Stimulated activated naive CD8-positive, alpha-beta T cell treated with anti-CD3 and anti-CD28 coated beads, Interleukin-15, Interleukin-2, amounts not matched to agents 100 ng/mL and 50 ng/mL, for 24 hours (primary cell): ENCODE measurements around the gene BLOC1S1.

ENCODE experiments used
- H3K27ac Mint-ChIP-seq: one replicate; pipeline ENCODE4 v1.8.0; 2021; ENCODE audit warnings: mild to moderate bottlenecking, mixed read lengths
- H3K27me3 Mint-ChIP-seq: one replicate; pipeline ENCODE4 v1.8.0; 2021; ENCODE audit warnings: mixed read lengths
- H3K36me3 Mint-ChIP-seq: one replicate; pipeline ENCODE4 v1.8.0; 2021; ENCODE audit warnings: low read depth, mixed read lengths
- H3K4me1 Mint-ChIP-seq: one replicate; pipeline ENCODE4 v1.8.0; 2021; ENCODE audit warnings: low read depth, mixed read lengths
- H3K4me3 Mint-ChIP-seq: one replicate; pipeline ENCODE4 v1.8.0; 2021; ENCODE audit warnings: mild to moderate bottlenecking, mixed read lengths
- H3K9me3 Mint-ChIP-seq: one replicate; pipeline ENCODE4 v1.8.0; 2021; ENCODE audit warnings: mixed read lengths

Gene BLOC1S1

DNA sequence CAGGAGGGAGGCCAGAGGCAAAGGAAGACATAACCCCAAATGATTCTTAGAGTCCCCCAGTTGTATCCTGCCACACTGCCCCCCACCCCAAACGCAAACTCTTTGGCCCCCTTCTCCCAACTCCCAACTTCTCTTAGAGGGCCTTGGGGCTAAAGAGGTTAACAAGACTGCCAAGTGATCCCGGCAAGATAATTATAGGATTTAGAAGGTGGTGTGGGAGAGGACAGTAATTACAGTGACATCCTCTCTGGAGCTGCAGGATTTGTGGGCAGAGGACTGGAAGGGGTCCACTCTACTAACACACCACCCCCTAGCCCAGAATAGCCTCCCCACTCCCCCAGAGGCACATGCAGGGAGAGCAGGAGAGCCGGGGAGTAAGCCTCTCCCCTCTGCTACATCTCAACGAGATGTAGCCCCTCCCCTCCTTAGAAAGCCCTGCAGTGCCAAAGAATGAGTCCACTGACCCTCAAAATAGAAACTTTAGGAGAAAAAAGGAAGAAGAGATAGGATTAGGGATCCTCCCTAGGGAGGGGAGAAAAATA lies 21.8 kb downstream of the BLOC1S1 start:
- peak overlapping the region; percentile 82 for H3K4me3 Mint-ChIP-seq
- peaks cover 28% of the 10 kb centered on the region for H3K4me1 Mint-ChIP-seq
- H3K9me3 Mint-ChIP-seq, result no peaks in the 10 kb centered on the region
- peak overlapping the region; percentile 81 for H3K27ac Mint-ChIP-seq
- H3K27me3 Mint-ChIP-seq, result no peaks in the 10 kb centered on the region
- no peaks in the 10 kb centered on the region for H3K36me3 Mint-ChIP-seq

DNA sequence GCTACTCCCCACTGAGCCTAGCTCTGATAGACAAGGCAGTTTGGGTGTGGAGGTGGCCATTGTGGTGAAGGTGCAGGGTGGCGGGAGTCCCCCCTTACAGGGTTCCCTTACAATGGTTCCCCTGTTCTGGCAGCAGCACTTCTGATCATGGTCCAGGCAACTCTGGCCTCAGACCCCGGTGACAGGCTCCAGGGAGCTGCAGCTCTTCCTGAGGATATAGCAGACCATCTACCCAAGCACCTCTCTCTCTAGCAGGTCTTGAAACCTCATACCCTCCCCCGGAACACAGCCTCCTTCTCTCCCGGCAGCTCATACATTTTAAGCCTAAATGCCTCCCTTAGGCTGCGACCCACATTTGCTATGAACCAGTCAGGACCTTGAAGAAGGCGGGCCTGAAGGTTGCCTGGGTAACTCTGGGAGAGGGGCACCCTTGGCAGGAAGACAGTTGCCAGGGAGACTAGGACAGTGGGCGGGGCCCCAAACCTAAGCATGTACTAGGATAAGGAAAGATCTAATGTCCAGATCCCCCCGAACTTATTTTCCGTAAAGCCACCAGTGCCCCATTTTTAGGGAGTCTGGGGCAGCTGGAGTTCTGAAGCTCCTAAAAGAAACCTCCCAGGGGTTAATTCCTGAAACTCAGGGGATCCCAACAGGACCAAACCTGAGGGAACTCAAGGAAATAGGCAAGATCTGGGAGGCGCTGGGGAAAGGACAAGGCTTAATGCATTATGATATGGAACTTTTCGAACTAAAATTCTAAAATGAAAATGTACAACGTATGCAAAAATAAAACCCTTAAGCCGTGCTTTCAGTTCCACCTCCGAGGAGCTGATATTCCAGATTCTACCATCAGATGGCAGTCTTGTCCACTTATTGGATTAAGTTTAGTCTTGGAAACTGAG lies 22.5 kb downstream of the BLOC1S1 start:
- peak overlapping the region; percentile 82 for H3K4me3 Mint-ChIP-seq
- peaks cover 30% of the 10 kb centered on the region for H3K4me1 Mint-ChIP-seq
- H3K27me3 Mint-ChIP-seq, result no peaks in the 10 kb centered on the region
- H3K9me3 Mint-ChIP-seq, result no peaks in the 10 kb centered on the region
- peak overlapping the region; percentile 81 for H3K27ac Mint-ChIP-seq
- H3K36me3 Mint-ChIP-seq, result no peaks in the 10 kb centered on the region

GRCh38 chr12:55739025-55739378 lies 23.2 kb downstream of the BLOC1S1 start:
- Mint-ChIP-seq H3K9me3 (no peaks in the 10 kb centered on the region), H3K27ac (no peak overlapping the region), H3K36me3 (no peaks in the 10 kb centered on the region), H3K27me3 (no peaks in the 10 kb centered on the region), H3K4me1 (peaks cover 34% of the 10 kb centered on the region), H3K4me3 (peak overlapping the region; percentile 82)

- peak overlapping the region; percentile 76 for H3K27ac Mint-ChIP-seq
- H3K4me1 Mint-ChIP-seq, result peaks cover 52% of the 10 kb centered on the region
- H3K4me3 Mint-ChIP-seq, result peak overlapping the region; percentile 80
- H3K36me3 Mint-ChIP-seq, result no peaks in the 10 kb centered on the region
- H3K27me3 Mint-ChIP-seq, result no peaks in the 10 kb centered on the region
- H3K9me3 Mint-ChIP-seq, result no peaks in the 10 kb centered on the region
These were observed 26.3 kb downstream of the BLOC1S1 start for GRCh38 chr12:55741931-55742680.

DNA sequence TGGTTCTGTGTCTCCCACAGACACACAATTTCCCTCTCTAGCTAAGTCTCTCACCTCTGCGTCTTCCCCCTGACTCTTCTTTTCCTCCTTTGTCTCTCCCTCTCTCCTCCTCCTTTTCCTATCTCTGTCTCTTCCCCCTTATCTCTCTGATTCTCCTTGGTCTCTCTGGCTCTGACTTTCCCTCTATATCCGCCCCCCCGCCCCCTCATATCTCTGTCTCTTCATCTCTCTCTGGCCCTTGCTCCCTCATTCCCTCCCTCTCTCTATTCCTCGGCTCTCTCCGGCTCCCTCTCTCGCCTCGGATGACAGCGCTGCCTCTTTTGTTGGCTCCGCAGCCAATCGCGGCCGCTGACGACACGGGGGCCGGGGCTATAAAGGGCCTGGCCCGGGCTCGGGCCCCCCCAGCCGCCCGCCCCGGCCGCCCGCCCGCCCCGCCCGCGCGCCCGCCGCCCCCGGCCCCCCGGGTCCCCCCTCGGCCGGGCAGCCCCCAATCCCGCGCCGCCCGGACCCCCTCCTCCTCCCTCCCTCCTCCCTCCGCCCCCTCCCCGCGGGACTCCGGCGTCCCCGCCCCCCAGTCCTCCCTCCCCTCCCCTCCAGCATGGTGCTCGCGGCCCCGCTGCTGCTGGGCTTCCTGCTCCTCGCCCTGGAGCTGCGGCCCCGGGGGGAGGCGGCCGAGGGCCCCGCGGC lies 27.0 kb downstream of the BLOC1S1 start, which contains the start of gene GDF11:
TSS of gene GDF11 (plus strand) at position 404 of the 687 bp plus-strand sequence. CDS start at position 599, 195 bp downstream.
- H3K9me3 Mint-ChIP-seq, result no peaks in the 10 kb centered on the region
- H3K27me3 Mint-ChIP-seq, result no peaks in the 10 kb centered on the region
- H3K4me1 Mint-ChIP-seq, result peaks cover 44% of the 10 kb centered on the region
- H3K4me3 Mint-ChIP-seq, result peak within 1 kb of the TSS; percentile 88
- H3K36me3 Mint-ChIP-seq, result no peaks in the 10 kb centered on the region
- H3K27ac Mint-ChIP-seq, result peak within 1 kb of the TSS; percentile 76

GRCh38 chr12:55743406-55744339 lies 27.8 kb downstream of the BLOC1S1 start:
- Mint-ChIP-seq H3K9me3 (no peaks in the 10 kb centered on the region), H3K4me3 (peak overlapping the region; percentile 88), H3K27me3 (no peaks in the 10 kb centered on the region), H3K27ac (peak overlapping the region; percentile 54), H3K4me1 (peaks cover 38% of the 10 kb centered on the region), H3K36me3 (no peaks in the 10 kb centered on the region)

- H3K4me1 Mint-ChIP-seq, result peaks cover 38% of the 10 kb centered on the region
- H3K27me3 Mint-ChIP-seq, result no peaks in the 10 kb centered on the region
- H3K36me3 Mint-ChIP-seq, result no peaks in the 10 kb centered on the region
- no peaks in the 10 kb centered on the region for H3K9me3 Mint-ChIP-seq
- H3K27ac Mint-ChIP-seq, result no peak overlapping the region
- peak overlapping the region; percentile 88 for H3K4me3 Mint-ChIP-seq
These were observed 28.6 kb downstream of the BLOC1S1 start for GRCh38 chr12:55744340-55745030.

DNA sequence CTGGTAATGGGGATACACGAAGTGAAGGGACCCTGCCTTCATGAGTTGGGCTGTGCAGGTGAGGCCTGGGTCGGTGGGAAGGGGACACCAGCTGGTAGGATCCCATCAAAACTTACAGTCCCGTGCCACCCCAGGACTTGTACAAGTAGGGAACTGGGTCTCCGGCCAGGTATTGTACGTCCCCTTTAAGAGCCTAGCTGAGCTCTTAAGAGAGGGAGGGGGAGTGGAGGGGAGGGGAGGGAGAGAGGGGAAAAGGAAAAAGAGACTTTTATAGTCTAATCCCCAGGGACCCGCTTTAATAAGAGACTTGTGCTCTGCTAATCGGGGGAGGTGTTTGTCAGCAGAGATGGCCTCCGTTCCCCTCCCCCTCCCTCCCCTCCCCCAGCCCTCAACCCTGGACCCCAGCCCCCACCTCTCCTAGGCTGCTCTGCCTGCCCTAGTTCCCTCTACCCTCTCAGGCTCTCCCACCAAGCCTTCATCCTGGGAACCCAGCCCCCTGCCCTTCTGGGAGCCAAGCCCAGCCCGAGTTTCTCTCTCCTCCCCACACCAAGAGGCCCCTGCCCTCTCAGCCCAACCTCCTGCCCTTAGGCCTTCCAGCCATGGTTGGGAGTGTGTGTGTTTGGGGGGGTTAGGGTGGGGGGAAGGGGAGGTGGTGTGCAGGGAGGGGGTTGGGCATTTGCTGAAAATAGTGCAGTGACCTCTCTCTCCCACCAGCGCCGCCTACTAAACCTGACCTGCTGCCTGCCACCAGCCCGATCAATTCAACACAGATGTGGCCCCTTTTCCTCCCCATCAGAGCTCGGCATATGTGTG lies 29.7 kb downstream of the BLOC1S1 start:
- Mint-ChIP-seq H3K36me3 (peaks cover 4% of the 10 kb centered on the region), H3K4me1 (peaks cover 38% of the 10 kb centered on the region), H3K27ac (no peak overlapping the region), H3K27me3 (no peaks in the 10 kb centered on the region), H3K9me3 (no peaks in the 10 kb centered on the region), H3K4me3 (no peak overlapping the region)

- no peaks in the 10 kb centered on the region for H3K9me3 Mint-ChIP-seq
- peaks cover 35% of the 10 kb centered on the region for H3K4me1 Mint-ChIP-seq
- H3K4me3 Mint-ChIP-seq, result no peak overlapping the region
- H3K36me3 Mint-ChIP-seq, result peaks cover 8% of the 10 kb centered on the region
- H3K27ac Mint-ChIP-seq, result no peak overlapping the region
- H3K27me3 Mint-ChIP-seq, result no peaks in the 10 kb centered on the region
These were observed 30.5 kb downstream of the BLOC1S1 start for GRCh38 chr12:55746174-55746912.

- Mint-ChIP-seq H3K27me3 (no peaks in the 10 kb centered on the region), H3K36me3 (peaks cover 8% of the 10 kb centered on the region), H3K27ac (no peak overlapping the region), H3K4me1 (peaks cover 34% of the 10 kb centered on the region), H3K4me3 (no peak overlapping the region), H3K9me3 (no peaks in the 10 kb centered on the region)
These were observed 31.0 kb downstream of the BLOC1S1 start for GRCh38 chr12:55746913-55747231.

DNA sequence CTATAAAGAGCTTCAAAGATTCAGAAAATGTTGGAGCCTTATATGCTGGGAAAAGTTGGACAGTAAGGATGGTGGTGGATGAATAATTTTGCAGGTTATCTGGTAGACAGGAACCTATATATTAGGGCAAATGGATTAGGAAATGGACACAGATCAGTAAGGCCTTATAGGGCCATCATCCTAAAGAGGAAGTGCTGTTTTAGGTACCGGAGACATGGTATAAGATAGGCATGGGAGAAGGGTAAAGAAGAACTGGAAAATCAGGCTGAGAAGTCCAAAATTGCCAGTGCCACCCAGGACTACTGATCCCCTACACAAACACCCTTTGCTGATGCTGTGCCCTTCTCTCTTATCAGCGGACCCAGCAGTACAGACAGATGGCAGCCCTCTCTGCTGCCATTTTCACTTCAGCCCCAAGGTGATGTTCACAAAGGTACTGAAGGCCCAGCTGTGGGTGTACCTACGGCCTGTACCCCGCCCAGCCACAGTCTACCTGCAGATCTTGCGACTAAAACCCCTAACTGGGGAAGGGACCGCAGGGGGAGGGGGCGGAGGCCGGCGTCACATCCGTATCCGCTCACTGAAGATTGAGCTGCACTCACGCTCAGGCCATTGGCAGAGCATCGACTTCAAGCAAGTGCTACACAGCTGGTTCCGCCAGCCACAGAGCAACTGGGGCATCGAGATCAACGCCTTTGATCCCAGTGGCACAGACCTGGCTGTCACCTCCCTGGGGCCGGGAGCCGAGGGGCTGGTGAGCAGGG lies 32.6 kb downstream of the BLOC1S1 start:
- Mint-ChIP-seq H3K9me3 (no peaks in the 10 kb centered on the region), H3K4me1 (peaks cover 24% of the 10 kb centered on the region), H3K4me3 (no peak overlapping the region), H3K27ac (no peak overlapping the region), H3K36me3 (peaks cover 18% of the 10 kb centered on the region), H3K27me3 (no peaks in the 10 kb centered on the region)

DNA sequence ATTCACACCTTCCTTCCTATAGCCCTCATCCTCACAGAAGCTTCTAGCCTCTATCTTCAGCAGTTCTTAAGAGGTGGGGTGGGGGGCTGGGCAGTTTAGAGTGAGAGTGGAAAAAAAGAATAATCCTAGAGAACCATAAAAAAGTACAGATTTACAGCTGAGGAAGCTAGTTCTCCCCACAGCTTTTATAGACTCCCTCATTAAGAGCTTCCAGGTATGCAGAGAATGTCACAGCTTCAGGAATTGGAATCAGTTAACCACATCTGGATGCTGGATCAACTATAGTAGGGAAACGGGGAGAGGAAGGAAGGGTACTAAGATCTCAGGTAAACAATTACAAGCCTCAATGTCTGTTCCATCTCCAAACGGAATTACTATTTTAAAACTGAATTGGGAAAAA lies 39.4 kb downstream of the BLOC1S1 start:
- Mint-ChIP-seq H3K4me3 (no peak overlapping the region), H3K4me1 (peaks cover 7% of the 10 kb centered on the region), H3K36me3 (peaks cover 58% of the 10 kb centered on the region), H3K9me3 (no peaks in the 10 kb centered on the region), H3K27me3 (no peaks in the 10 kb centered on the region), H3K27ac (peak overlapping the region; percentile 5)
